ENCODE results near the gene SUGCT. TPM values are rescaled to one million over a fixed set of nuclear protein-coding genes. Genes with fewer than 3 reads are reported as not detected.

SUGCT gene
- total and polyA plus RNA-seq, 2 of the 8 experiments (the other 6 are each of a cell fraction or from before 2014, with no cell fraction given) = 2.8 to 5.4 TPM

DNA sequence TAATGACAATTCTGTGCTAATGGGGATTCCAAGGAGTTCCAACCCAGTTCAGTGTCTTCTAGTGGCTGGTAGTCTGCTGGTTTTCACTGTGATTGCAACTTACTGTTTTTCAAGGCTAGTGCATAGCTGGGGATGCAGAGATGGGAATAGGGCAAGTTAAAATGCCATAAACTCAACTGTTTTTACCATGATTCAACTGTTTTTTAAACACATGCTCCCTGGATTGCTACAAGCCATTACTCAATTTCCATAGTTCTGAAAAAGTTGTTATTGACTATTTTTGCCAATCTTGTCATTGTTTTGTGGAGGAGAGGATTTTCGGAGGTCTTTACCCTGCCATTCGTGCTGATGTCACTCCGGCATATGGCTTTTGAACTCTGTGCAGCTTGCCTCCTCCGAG lies 245.3 kb downstream of the SUGCT start:
- H3K27me3 ChIP-seq (replicated peaks in 1 of 4; ENCODE audit: control insufficient read depth in 3 of 4, extremely low read depth in 1 of 4, insufficient read depth in 3 of 4, low read length in 3 of 4) = no peaks in the 10 kb centered on the region
- FAIRE-seq (no peak), DNase-seq (ENCODE audit: low read depth in 1 of 2, low spot score in 2 of 2) (no peak)
- H3K79me1 ChIP-seq (ENCODE audit: low read depth, low read length) = no peaks in the 10 kb centered on the region
- no peak overlapping the region for H4K5ac ChIP-seq (ENCODE audit: insufficient read length, low read depth, low read length)
- H3K9ac ChIP-seq (replicated peaks in 1 of 4; ENCODE audit: extremely low read depth in 1 of 4, low read depth in 3 of 4, low read length in 3 of 4) = no peak overlapping the region
- no peak overlapping the region for H2BK12ac ChIP-seq (ENCODE audit: low read depth, low read length)
- H3K18ac ChIP-seq (ENCODE audit: extremely low read depth, low read length) = no peak overlapping the region
- no peak overlapping the region for H3K4ac ChIP-seq (replicated peaks; ENCODE audit: insufficient read length, low read depth, low read length)
- H3K4me1 ChIP-seq (replicated peaks in 1 of 4; ENCODE audit: control insufficient read depth in 3 of 4, insufficient read depth in 4 of 4, low read length in 3 of 4) = no peaks in the 10 kb centered on the region
- H3K27ac ChIP-seq (ENCODE audit: low read depth, low read length) = no peak overlapping the region
- H2BK5ac ChIP-seq (ENCODE audit: low read depth, low read length) = no peak overlapping the region
- no peak overlapping the region for H3K4me3 ChIP-seq (ENCODE audit: extremely low read depth in 1 of 4, insufficient read depth in 2 of 4, low read depth in 3 of 4, low read length in 4 of 4)
- no peak overlapping the region for H2BK20ac ChIP-seq (ENCODE audit: low read length)
- H3K79me2 ChIP-seq (ENCODE audit: control insufficient read depth in 1 of 2, insufficient read depth in 2 of 2, low read length in 2 of 2) = no peaks in the 10 kb centered on the region
- ChIA-PET POLR2A (ENCODE audit: partially characterized antibody) (no interaction called here), CTCF (ENCODE audit: partially characterized antibody) (no interaction called here)
- WGBS, 2 experiments (ENCODE audit: extremely low coverage in 1 of 2, insufficient coverage in 1 of 2, insufficient read length in 1 of 2, insufficient replicate concordance in 2 of 2, low coverage in 1 of 2, low lambda C conversion rate in 2 of 2, missing lambda C conversion rate in 1 of 2) = 89% methylated on average over 4 of the region's 4 CpGs; no CpG with 5 or more reads in 1 of the 2 experiments
- no peak overlapping the region for H3K56ac ChIP-seq (replicated peaks; ENCODE audit: insufficient read length, low read depth, low read length)
- no peak overlapping the region for H3K14ac ChIP-seq (ENCODE audit: insufficient read length)
- no peaks in the 10 kb centered on the region for H3K36me3 ChIP-seq (ENCODE audit: control insufficient read depth in 2 of 4, insufficient read depth in 4 of 4, low read length in 3 of 4)
- no peak overlapping the region for H4K91ac ChIP-seq (replicated peaks; ENCODE audit: insufficient read length, low read length)
- no peaks in the 10 kb centered on the region for H4K20me1 ChIP-seq (replicated peaks in 1 of 2; ENCODE audit: control insufficient read depth in 1 of 2, insufficient read depth in 2 of 2, low read length in 2 of 2)
- H3K9me3 ChIP-seq (ENCODE audit: insufficient read depth in 2 of 2, low read depth in 1 of 2, low read length in 1 of 2) = no peaks in the 10 kb centered on the region
- no peak for TF ChIP-seq NANOG (IDR thresholded peaks at IDR 0.05; ENCODE audit: insufficient read depth, low read depth, low read length, poor library complexity, severe bottlenecking)
- no peaks in the 10 kb centered on the region; the same call in 1 of the 2 replicates for H3K23me2 ChIP-seq (ENCODE audit: low read depth, low read length)
- H2AFZ ChIP-seq (ENCODE audit: low read length) = no peak overlapping the region
- no peak overlapping the region for H4K8ac ChIP-seq (ENCODE audit: extremely low read depth, insufficient read depth, low read length)
- no peak overlapping the region for H2BK120ac ChIP-seq (replicated peaks; ENCODE audit: low read depth, low read length)
- no peak overlapping the region for H3K4me2 ChIP-seq (ENCODE audit: insufficient read depth in 1 of 2, low read depth in 2 of 2, low read length in 2 of 2)
- H2BK15ac ChIP-seq (ENCODE audit: low read length) = no peak overlapping the region
- H3K23ac ChIP-seq (ENCODE audit: insufficient read length) = no peak overlapping the region
- H2AK5ac ChIP-seq (ENCODE audit: low read depth, low read length) = no peak overlapping the region
